AG09309 (cell line): ENCODE measurements around the gene PIK3CD.

Experiments used
- DNase-seq: peaks from one replicate; pipeline ENCODE4 v3.0.0-alpha.2; 2010; ENCODE audit warnings: low read depth
- H3K4me3 ChIP-seq: 2 replicates; pipeline ENCODE4 v1.5.1; 2011; ENCODE audit warnings: mild to moderate bottlenecking, low read depth, low read length, moderate library complexity; ENCODE audit not compliant: control insufficient read depth
- CTCF ChIP-seq: IDR thresholded peaks from 2 replicates; pipeline ENCODE4 v1.5.1; 2011; ENCODE audit warnings: mild to moderate bottlenecking, low read depth, low read length, inconsistent platforms; ENCODE audit not compliant: insufficient read depth, control insufficient read depth; ENCODE audit errors: missing control alignments

PIK3CD gene

DNA sequence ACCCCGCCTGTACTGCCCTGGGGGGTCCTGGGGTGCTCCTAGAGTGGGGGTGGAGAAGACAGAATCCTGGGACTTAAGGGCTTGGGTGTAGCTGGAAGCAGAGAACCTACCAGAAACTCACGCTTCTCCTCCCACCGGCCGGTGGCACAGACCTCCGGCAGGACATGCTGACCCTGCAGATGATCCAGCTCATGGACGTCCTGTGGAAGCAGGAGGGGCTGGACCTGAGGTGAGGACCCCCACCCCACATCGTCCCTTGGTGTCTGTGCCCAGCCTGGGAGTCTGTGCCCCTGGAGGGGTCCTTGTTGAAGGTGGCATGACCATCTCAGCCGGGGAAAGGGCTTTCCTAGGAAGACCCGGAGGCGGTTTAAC is 70.8 kb downstream of the PIK3CD start:
- DNase-seq: no peak
- TF ChIP-seq CTCF: no peak
- no peak overlapping the region for H3K4me3 ChIP-seq

- no peak overlapping the region for H3K4me3 ChIP-seq
- no peak for TF ChIP-seq CTCF
- no peak for DNase-seq
Measured at GRCh38 chr1:9723068-9723805, 71.7 kb downstream of the PIK3CD start.

GRCh38 chr1:9723926-9724325 is 72.4 kb downstream of the PIK3CD start:
- no peak for DNase-seq
- no peak for TF ChIP-seq CTCF
- no peak overlapping the region for H3K4me3 ChIP-seq

DNA sequence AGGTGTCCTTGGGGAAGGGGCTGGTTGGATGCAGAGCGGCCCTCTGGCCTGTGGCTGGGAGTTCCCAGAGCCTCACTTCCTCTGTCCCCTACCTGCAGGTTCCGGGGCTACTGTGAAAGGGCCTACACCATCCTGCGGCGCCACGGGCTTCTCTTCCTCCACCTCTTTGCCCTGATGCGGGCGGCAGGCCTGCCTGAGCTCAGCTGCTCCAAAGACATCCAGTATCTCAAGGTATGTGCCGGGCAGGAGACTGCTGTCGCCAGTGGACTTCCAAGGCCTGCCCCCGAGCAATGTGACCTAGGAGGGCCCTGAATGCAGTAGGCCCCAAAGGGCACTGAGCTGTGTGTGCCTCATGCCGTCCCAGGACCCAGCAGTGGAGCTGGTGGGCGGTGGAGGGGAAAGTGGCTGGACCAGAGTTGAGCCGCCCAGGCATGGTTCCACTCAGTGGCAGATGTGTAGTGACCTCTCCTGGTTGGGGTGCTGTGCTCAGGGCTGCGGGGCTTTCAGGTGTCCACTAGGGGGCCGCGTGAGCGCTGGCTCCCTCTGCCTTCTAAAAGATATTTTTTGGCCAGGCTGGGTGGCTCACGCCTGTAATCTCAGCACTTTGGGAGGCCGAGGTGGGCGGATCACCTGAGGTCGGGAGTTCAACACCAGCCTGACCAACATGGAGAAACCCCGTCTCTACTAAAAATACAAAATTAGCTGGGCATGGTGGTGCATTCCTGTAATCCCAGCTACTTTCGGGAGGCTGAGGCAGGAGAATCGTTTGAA is 73.4 kb downstream of the PIK3CD start:
- no peak for DNase-seq
- H3K4me3 ChIP-seq: no peak overlapping the region
- peak; percentile 94 for TF ChIP-seq CTCF

DNA sequence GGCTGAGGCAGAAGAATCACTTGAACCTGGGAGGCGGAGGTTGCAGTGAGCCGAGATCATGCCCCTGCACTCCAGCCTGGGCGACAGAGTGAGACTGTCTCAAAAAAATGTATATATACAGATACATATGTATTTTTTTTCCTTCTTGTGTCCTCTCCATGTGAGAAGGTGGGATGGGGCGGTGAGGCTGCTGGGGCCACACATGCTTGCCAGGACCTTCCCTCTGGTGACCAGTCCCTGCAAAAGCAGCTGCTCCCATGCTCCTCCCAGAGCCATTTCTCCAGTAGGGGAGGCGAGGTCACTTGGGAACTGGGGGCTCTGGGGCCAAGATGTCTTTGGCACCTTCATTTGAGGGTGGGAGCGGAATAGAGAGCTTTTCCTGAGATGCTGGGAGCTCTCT is 74.9 kb downstream of the PIK3CD start:
- no peak for DNase-seq
- H3K4me3 ChIP-seq: no peak overlapping the region
- TF ChIP-seq CTCF: no peak

GRCh38 chr1:9726905-9727595 is 75.5 kb downstream of the PIK3CD start:
- no peak overlapping the region for H3K4me3 ChIP-seq
- DNase-seq: no peak

More at GRCh38 chr1:9726905-9727595, 75.5 kb downstream of the PIK3CD start:
- no peak for TF ChIP-seq CTCF
